ENCODE results near the gene CCDC190.
"Not testable (repeated sequence)": the region's sequence is repeated elsewhere in the genome, so short reads cannot be mapped to it uniquely, and the experiment has no call there.

CCDC190 gene

GRCh38 chr1:162832470-162832869 lies 28.5 kb downstream of the CCDC190 start:
- DNase-seq, result no peak

GRCh38 chr1:162829268-162829667 lies 31.7 kb downstream of the CCDC190 start:
- no peak for DNase-seq

GRCh38 chr1:162823771-162824525 lies 37.0 kb downstream of the CCDC190 start:
- DNase-seq, result peak; percentile 48

- no peak for DNase-seq
These were observed 37.7 kb downstream of the CCDC190 start for GRCh38 chr1:162823231-162823630.

GRCh38 chr1:162822391-162823200 lies 38.4 kb downstream of the CCDC190 start:
- no peak for DNase-seq

GRCh38 chr1:162818666-162819065 lies 42.3 kb downstream of the CCDC190 start:
- not testable (repeated sequence) for DNase-seq

GRCh38 chr1:162818136-162818535 lies 42.8 kb downstream of the CCDC190 start:
- DNase-seq, result not testable (repeated sequence)

GRCh38 chr1:162812357-162812756 lies 48.6 kb downstream of the CCDC190 start:
- DNase-seq, result not testable (repeated sequence)

GRCh38 chr1:162807503-162807902 lies 53.5 kb downstream of the CCDC190 start:
- not testable (repeated sequence) for DNase-seq
